Epithelial cell of esophagus (primary cell): ENCODE data around the gene HENMT1.

Experiments
- DNase-seq: peaks from one replicate; pipeline ENCODE4 v3.0.0; 2010; ENCODE audit warnings: low read depth
- H3K4me3 ChIP-seq: 2 replicates; pipeline ENCODE4 v1.5.1; 2011; ENCODE audit warnings: mild to moderate bottlenecking, low read length, control low read depth
- TF ChIP-seq, protein P1 (sequence below): IDR thresholded peaks from 2 replicates; pipeline ENCODE4 v1.5.1; 2011; ENCODE audit warnings: low read depth, mild to moderate bottlenecking, low read length, control low read depth, inconsistent platforms; ENCODE audit not compliant: insufficient read depth; ENCODE audit errors: missing control alignments

The HENMT1 gene

DNA sequence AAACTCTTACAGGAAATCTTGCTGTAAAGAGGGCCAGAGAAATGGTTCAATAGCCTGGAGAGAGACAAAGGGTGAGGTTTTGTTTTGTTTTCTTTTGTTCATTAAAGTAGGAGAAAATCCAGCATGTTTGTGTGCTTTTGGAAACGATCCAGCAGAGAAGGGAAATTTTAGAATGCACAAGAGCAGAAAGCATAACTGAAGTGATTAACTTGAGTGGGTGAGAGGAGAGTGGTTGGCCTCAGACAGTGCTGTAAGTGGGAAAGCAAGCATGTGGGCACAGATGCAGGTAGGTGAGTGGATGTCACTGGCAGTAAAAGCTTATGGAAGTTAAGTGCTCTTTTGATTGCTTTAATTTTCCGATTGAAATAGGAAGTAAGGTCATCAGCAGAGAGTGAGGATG is 50.8 kb downstream of the HENMT1 start:
- TF ChIP-seq, protein P1, sequence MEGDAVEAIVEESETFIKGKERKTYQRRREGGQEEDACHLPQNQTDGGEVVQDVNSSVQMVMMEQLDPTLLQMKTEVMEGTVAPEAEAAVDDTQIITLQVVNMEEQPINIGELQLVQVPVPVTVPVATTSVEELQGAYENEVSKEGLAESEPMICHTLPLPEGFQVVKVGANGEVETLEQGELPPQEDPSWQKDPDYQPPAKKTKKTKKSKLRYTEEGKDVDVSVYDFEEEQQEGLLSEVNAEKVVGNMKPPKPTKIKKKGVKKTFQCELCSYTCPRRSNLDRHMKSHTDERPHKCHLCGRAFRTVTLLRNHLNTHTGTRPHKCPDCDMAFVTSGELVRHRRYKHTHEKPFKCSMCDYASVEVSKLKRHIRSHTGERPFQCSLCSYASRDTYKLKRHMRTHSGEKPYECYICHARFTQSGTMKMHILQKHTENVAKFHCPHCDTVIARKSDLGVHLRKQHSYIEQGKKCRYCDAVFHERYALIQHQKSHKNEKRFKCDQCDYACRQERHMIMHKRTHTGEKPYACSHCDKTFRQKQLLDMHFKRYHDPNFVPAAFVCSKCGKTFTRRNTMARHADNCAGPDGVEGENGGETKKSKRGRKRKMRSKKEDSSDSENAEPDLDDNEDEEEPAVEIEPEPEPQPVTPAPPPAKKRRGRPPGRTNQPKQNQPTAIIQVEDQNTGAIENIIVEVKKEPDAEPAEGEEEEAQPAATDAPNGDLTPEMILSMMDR, result no peak
- no peak for DNase-seq
- H3K4me3 ChIP-seq, result no peak overlapping the region

DNA sequence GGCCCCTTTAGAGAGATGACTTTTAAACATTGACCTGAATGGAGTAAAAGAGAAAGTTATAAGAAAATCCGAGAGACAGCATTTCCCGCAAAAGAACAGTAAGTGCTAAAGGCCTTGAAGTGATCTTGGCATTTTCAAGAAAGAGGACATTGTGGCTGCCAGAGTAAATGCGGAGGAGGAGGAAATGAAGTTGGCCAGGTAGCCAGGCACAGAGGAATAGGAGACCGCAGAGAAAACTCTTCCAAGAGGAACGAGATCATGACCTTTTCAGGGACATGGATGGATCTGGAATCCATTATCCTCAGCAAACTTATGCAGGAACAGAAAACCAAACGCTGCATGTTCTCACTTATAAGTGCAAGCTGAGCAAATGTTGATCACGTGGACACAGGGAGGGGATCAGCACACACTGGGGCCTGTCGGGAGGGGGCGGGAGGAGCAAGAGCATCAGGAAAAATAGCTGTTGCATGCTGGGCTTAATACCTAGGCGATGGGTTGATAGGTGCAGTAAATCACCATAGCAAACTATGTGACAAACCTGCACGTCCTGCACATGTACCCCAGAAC is 51.3 kb downstream of the HENMT1 start:
- H3K4me3 ChIP-seq, result no peak overlapping the region
- TF ChIP-seq, protein P1, result no peak
- no peak for DNase-seq

DNA sequence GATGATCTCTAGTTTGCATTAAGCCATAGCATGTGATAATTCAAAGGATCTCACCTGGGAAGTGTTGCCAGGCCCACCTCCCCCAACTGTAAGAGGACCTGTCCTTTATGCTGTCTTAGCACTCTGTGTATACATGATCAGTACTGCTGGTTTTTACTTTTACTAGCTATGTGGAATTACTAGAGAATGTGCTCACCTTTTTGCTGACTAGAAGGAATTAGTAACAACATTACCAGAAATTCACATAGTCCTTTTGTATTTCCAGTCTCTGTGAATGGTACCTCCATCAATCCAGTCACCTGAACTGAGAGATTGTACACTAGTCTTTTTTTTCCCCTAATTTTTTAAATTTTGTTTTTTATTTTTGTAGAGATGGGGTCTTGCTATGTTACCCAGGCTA is 54.4 kb downstream of the HENMT1 start:
- DNase-seq, result no peak
- no peak overlapping the region for H3K4me3 ChIP-seq
- TF ChIP-seq, protein P1, result no peak

DNA sequence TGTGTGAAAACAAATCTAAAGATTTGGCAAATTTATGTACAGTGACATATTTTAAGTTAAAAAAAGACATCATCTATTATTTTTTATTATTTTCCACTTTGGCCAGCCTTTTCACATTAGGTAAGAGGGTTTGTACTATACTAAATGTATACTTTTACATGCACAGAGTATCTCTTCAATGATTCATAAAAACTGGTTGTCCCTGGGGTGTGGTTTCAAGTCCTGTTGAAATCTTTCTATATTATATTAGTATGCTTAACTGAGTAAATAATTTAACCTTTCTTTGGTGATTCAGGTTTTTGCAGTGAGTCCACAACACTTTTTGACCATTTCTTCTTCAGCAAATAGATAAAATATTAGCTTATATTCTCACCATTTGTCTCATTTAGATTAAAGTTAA is 55.3 kb downstream of the HENMT1 start:
- peak; percentile 51 for DNase-seq
- TF ChIP-seq, protein P1, result no peak
- H3K4me3 ChIP-seq, result no peak overlapping the region

DNA sequence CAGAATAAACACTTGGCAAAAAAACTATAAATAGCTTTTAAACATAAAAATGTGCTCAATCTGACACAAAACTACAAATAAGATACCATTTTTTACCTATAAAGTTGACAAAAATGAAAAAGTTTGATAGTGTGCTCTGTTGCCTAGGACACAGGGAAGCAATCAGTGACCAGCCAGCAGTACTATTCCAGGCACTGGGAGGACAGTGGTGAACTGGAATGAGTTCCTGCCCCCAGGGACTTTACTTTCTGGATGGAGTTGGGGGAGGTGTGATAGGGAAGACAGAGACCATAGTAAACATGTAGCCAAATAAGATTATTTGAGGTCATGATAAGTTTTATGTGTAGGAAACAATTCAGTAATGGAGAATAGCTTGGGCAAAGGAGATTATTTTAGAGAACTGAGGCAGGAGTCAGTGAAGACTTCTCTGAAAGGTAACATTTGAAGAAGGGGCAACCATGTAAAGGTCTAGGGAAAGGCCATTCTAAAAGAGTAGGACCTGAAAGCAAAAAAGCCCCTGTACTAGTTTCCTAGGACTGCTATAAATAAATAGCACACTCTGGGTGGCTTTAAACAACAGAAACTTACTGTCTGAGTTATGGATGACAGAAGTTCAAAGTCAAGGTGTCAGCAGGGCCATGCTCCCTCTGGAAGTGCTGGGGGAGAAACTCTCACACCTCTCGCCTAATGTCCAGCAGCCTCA is 59.0 kb downstream of the HENMT1 start:
- TF ChIP-seq, protein P1, result no peak
- no peak overlapping the region for H3K4me3 ChIP-seq
- DNase-seq, result no peak

DNA sequence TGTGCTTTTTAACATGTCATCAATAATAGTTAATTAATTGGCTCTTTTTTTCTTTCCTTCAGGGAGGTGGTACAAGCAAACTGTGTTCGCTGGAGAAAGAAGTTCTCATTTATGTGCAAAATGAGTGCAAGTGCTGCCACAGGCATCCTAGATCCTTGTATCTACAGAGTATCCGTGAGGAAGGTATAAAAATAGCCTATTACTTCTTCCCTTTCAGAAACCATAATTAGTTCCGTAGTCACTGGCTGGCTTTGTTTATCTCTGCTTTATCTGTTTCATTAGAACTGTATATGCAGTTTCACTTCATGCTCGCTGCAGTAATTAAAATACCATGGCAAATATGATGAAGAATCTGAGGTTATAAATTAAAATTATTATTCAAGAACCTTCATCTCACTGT is 60.4 kb downstream of the HENMT1 start:
- DNase-seq, result no peak
- TF ChIP-seq, protein P1, result no peak
- no peak overlapping the region for H3K4me3 ChIP-seq

DNA sequence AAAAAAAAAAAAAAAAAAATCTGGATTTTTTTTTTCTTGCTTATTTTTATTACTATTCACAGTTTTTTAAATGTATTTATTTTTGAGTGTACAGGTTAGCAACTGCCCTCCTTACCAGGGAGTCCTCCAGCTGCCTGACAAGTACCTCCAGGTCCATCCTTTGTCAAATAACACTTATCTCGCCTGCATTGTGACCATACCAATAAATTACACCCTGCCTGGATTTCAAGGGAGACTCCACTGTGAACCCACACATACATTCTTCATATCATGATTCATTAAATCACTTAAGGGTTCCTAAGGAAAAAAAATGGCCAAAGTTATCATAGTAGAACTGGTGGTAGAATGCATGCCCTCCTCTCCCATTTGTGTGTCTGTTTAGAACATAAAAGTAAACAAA is 62.6 kb downstream of the HENMT1 start:
- DNase-seq, result no peak
- no peak overlapping the region for H3K4me3 ChIP-seq
- TF ChIP-seq, protein P1, result no peak
